Activated CD4-positive, alpha-beta T cell treated with anti-CD3 and anti-CD28 coated beads, Interleukin-2, amount 10 ng/mL, durations not matched to agents 24 days and 14 days (primary cell): ENCODE data around the gene SYTL2. TPM values are rescaled to one million over a fixed set of nuclear protein-coding genes. Genes with fewer than 3 reads are reported as not detected.
A peak's percentile ranks its signal among the peaks of the same experiment; 100 is the strongest.

ENCODE experiments used
- DNase-seq: peaks from one replicate; pipeline ENCODE4 v3.0.0; 2022
- H3K27ac Mint-ChIP-seq: one replicate; pipeline ENCODE4 v1.8.0; 2022; ENCODE audit warnings: mild to moderate bottlenecking, mixed read lengths
- H3K27me3 Mint-ChIP-seq: one replicate; pipeline ENCODE4 v1.8.0; 2022; ENCODE audit warnings: mixed read lengths
- H3K36me3 Mint-ChIP-seq: one replicate; pipeline ENCODE4 v1.8.0; 2022; ENCODE audit warnings: low read depth, mild to moderate bottlenecking, mixed read lengths
- H3K4me1 Mint-ChIP-seq: one replicate; pipeline ENCODE4 v1.8.0; 2021; ENCODE audit warnings: mixed read lengths
- H3K4me3 Mint-ChIP-seq: one replicate; pipeline ENCODE4 v1.8.0; 2022; ENCODE audit warnings: mild to moderate bottlenecking, moderate library complexity, mixed read lengths
- H3K9me3 Mint-ChIP-seq: one replicate; pipeline ENCODE4 v1.8.0; 2021; ENCODE audit warnings: mixed read lengths
- intact Hi-C: fragments of 100-400 bp; cut with micrococcal nuclease; formaldehyde crosslinking; loops from one replicate; pipeline ENCODE4 v1.15.1; 2023
- total RNA-seq: library from RNA; stranded (reverse); gene quantifications from 2 replicates; pipeline ENCODE4 v1.2.3, GENCODE V29; 2022

SYTL2 gene
- total RNA-seq, 1 donor from 2014 or later: 13.9 TPM

DNA sequence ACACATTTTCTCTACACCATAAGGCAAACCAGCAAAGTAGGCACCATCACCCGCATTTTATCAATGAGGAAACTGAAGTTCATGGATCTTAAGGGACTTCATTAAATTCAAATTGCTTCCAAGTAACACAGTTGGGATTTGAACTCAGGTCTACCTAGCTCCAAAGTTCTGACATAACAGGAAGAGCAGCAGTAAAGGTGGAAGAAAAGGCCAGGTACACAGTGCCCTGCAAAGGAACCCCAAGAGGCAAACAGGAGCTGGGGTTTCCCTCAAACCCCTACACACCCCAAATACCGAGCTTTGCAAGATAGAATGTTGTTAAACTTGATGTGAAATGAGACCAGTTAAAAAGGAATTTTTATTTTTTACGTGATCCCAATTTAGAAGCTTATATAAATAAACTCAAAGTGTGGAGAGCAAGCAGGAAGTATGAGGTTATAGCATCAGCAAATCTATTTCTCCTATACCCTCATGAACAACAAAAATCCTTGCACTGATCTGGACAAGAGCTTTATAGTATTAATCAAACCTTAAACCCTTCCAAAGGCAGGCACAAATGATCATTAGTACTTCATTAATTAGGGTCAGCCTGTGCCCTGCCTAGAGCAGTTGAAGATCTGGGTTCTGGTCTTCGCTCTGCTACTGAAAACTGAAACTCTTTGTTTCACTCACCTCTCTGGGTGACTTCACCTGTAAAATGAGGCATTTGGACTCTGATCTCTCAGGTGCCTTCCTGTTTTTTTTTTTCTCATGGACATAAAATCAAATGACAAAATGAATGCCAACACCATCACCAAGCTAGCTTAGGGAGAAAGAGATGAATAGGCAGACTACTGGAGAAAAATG is 36.5 kb downstream of the SYTL2 start:
- intact Hi-C loops: no loop called here
- no peak for DNase-seq
- Mint-ChIP-seq H3K27ac (peak overlapping the region; percentile 12), H3K9me3 (peaks cover 6% of the 10 kb centered on the region), H3K27me3 (no peaks in the 10 kb centered on the region), H3K4me3 (peak overlapping the region; percentile 42), H3K4me1 (peaks cover 28% of the 10 kb centered on the region), H3K36me3 (peaks cover 36% of the 10 kb centered on the region)

DNA sequence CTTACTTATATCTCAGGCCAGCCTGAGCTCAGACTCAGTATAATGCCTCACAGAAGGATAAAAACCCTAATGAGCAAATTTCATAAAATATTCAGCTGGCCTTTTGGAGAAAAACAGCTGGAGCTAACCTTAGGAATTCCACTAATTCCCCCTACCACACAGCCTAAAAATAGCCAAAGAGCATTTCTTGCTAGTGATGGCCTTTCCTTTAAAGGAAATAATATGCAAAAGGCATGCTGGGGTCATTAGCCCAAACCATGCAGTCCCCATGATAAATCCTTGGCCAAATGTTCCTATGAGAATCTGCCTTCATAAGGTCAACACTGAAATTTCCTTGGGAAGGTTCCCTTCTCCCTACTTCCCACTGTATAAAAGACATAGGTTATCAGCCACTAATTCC is 38.2 kb downstream of the SYTL2 start:
- Mint-ChIP-seq H3K4me3 (no peak overlapping the region), H3K27ac (no peak overlapping the region), H3K36me3 (peaks cover 45% of the 10 kb centered on the region), H3K27me3 (no peaks in the 10 kb centered on the region), H3K9me3 (peaks cover 11% of the 10 kb centered on the region), H3K4me1 (peaks cover 43% of the 10 kb centered on the region)
- DNase-seq: no peak
- intact Hi-C loops: no loop called here

- Mint-ChIP-seq H3K9me3 (peaks cover 11% of the 10 kb centered on the region), H3K4me3 (no peak overlapping the region), H3K36me3 (peaks cover 43% of the 10 kb centered on the region), H3K27ac (no peak overlapping the region), H3K4me1 (peaks cover 48% of the 10 kb centered on the region), H3K27me3 (no peaks in the 10 kb centered on the region)
- no peak for DNase-seq
- intact Hi-C loops: no loop called here
Measured at GRCh38 chr11:85771568-85771967, 39.4 kb downstream of the SYTL2 start.

DNA sequence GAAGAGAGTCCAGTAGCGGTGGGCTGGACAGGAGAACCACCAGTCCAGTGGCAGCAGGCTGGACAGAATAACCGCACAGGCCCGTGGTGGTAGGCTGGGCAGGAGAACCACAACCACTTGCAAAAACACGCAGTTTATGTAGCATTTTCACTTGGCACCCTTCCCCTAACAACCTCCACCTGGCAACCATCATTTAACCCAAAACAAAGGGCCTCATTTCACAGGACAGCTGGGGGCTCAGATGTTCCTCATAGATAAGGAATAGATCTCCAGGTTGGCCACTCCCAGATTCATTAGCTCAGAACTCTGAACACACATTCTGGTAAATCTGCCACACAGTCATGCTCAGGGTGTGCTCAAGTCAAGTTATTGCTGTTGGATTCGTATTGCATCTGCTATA is 41.2 kb downstream of the SYTL2 start:
- Mint-ChIP-seq H3K4me1 (peaks cover 47% of the 10 kb centered on the region), H3K4me3 (no peak overlapping the region), H3K27ac (no peak overlapping the region), H3K27me3 (no peaks in the 10 kb centered on the region), H3K36me3 (peaks cover 38% of the 10 kb centered on the region), H3K9me3 (peaks cover 11% of the 10 kb centered on the region)
- intact Hi-C loops: no loop called here
- DNase-seq: no peak

DNA sequence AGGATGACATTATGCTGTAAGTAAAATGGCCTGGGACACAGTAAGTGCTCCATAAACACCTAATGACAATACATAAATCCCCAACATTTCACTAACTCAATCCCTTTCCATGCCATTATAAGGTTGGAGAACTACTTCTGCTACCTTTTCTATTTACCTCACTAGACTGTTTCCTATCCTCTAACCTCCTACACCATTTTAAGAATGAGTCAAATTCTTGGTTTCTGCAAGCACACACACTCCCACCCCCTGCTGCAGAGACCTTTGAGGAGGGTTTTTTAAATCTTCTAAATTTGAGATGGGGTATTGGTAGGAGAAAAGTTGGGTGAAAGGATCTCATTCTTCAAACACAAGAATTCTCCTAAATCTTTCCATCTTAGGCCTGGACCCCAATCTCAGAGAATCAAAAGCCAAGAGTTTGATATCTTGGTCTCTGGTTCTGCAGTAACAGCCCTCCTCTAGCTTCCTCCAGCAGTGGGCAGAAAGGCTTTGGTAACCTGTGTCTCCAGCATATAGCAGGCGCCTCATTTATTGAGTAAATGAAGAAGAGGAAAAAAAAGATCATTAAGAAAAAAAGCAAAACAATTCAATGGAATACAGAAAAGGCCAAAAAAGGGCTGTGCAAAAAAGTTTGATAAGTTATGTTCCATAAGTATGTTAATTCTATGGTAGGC is 42.3 kb downstream of the SYTL2 start:
- Mint-ChIP-seq H3K9me3 (peaks cover 11% of the 10 kb centered on the region), H3K4me3 (peak overlapping the region; percentile 44), H3K36me3 (peaks cover 47% of the 10 kb centered on the region), H3K4me1 (peaks cover 48% of the 10 kb centered on the region), H3K27ac (peak overlapping the region; percentile 77), H3K27me3 (no peaks in the 10 kb centered on the region)
- DNase-seq: no peak
- intact Hi-C loops: loop anchor here (1.0 kb wide), 1 partner anchor 15 kb away; no protein-coding TSS in a partner anchor

GRCh38 chr11:85767246-85767945 is 43.5 kb downstream of the SYTL2 start:
- Mint-ChIP-seq H3K27me3 (no peaks in the 10 kb centered on the region), H3K27ac (peak overlapping the region; percentile 77), H3K36me3 (peaks cover 52% of the 10 kb centered on the region), H3K4me3 (no peak overlapping the region), H3K4me1 (peaks cover 50% of the 10 kb centered on the region), H3K9me3 (peaks cover 16% of the 10 kb centered on the region)
- DNase-seq: no peak
- intact Hi-C loops: loop anchor here (2.0 kb wide), 1 partner anchor 13 kb away; no protein-coding TSS in a partner anchor

- H3K36me3 Mint-ChIP-seq: peaks cover 54% of the 10 kb centered on the region
- intact Hi-C loops: loop anchor here (2.0 kb wide), 1 partner anchor 14 kb away; no protein-coding TSS in a partner anchor
- H3K4me3 Mint-ChIP-seq: no peak overlapping the region
- H3K9me3 Mint-ChIP-seq: peaks cover 16% of the 10 kb centered on the region
- DNase-seq: no peak
- H3K27ac Mint-ChIP-seq: no peak overlapping the region
- no peaks in the 10 kb centered on the region for H3K27me3 Mint-ChIP-seq
- H3K4me1 Mint-ChIP-seq: peaks cover 55% of the 10 kb centered on the region
Measured at GRCh38 chr11:85766721-85767161, 44.2 kb downstream of the SYTL2 start.

GRCh38 chr11:85764796-85765195 is 46.1 kb downstream of the SYTL2 start:
- intact Hi-C loops: no loop called here
- Mint-ChIP-seq H3K4me1 (peaks cover 58% of the 10 kb centered on the region), H3K27ac (no peak overlapping the region), H3K4me3 (no peak overlapping the region), H3K9me3 (peaks cover 11% of the 10 kb centered on the region), H3K27me3 (no peaks in the 10 kb centered on the region), H3K36me3 (peaks cover 59% of the 10 kb centered on the region)
- no peak for DNase-seq

GRCh38 chr11:85762226-85762625 is 48.7 kb downstream of the SYTL2 start:
- H3K4me3 Mint-ChIP-seq: no peak overlapping the region
- H3K9me3 Mint-ChIP-seq: peaks cover 5% of the 10 kb centered on the region
- no peaks in the 10 kb centered on the region for H3K27me3 Mint-ChIP-seq
- H3K4me1 Mint-ChIP-seq: peaks cover 60% of the 10 kb centered on the region
- no peak overlapping the region for H3K27ac Mint-ChIP-seq
- intact Hi-C loops: no loop called here
- peaks cover 54% of the 10 kb centered on the region for H3K36me3 Mint-ChIP-seq
- no peak for DNase-seq

GRCh38 chr11:85759915-85760314 is 51.0 kb downstream of the SYTL2 start:
- Mint-ChIP-seq H3K4me3 (no peak overlapping the region), H3K4me1 (peaks cover 69% of the 10 kb centered on the region), H3K36me3 (peaks cover 55% of the 10 kb centered on the region), H3K9me3 (peaks cover 5% of the 10 kb centered on the region), H3K27me3 (no peaks in the 10 kb centered on the region), H3K27ac (no peak overlapping the region)
- intact Hi-C loops: loop anchor here (10.0 kb wide), 3 partner anchors 305 to 1045 kb away; partner anchors contain the start of genes PICALM and PRSS23
- DNase-seq: no peak

DNA sequence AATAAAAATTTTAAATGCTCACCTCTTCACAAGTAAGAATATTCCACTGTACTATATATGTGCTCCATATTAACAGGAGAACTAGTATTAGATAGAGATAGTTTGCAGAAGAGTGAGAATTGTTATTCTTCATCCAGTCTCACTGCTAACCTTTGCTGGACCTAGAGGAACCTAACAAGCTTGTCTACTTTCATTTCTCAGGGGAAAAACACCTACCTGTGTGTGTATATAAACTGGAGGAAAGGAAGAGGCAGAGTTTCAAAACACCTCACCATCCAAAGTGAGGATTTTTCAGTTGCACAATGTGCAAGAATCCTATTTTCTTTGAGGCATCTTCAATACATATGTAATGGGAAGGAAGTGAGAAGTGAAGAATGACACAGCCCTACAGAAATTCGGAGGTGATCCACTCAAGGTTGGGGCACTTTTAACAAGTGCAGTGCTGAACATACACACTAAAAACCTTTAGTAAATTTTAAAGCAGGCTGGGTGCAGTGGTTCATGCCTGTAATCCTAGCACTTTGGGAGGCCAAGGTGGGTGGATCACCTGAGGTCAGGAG is 52.4 kb downstream of the SYTL2 start:
- no peak overlapping the region for H3K4me3 Mint-ChIP-seq

DNA sequence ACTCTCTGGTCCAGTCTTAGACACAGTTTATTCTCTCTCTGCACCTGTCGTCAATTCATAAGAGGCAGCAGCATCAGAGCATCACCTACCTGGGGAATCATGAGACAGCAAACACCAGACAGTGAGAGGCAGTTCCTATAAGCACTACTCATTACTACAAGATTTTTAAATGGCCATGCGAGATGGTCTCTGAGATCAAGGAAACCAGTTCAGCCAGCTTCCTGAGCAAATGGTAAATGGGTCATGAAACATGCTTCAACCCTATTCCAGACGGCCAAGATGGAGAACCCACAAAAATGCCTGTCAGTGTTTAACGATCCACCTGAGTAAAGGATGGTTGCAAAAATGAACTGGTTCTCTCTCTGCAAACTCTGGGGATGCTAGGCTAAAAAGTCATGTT is 52.9 kb downstream of the SYTL2 start:
- Mint-ChIP-seq H3K9me3 (peaks cover 5% of the 10 kb centered on the region), H3K4me1 (peaks cover 70% of the 10 kb centered on the region), H3K36me3 (peaks cover 49% of the 10 kb centered on the region), H3K27ac (no peak overlapping the region), H3K4me3 (no peak overlapping the region), H3K27me3 (no peaks in the 10 kb centered on the region)
- intact Hi-C loops: loop anchor here (10.0 kb wide), 3 partner anchors 307 to 1047 kb away; partner anchors contain the start of genes PICALM and PRSS23
- no peak for DNase-seq

More for the DNA sequence above, 52.4 kb downstream of the SYTL2 start:
- no peak for DNase-seq
- H3K4me1 Mint-ChIP-seq: peaks cover 67% of the 10 kb centered on the region
- peaks cover 5% of the 10 kb centered on the region for H3K9me3 Mint-ChIP-seq
- H3K27ac Mint-ChIP-seq: no peak overlapping the region
- intact Hi-C loops: loop anchor here (10.0 kb wide), 3 partner anchors 306 to 1046 kb away; partner anchors contain the start of genes PICALM and PRSS23
- no peaks in the 10 kb centered on the region for H3K27me3 Mint-ChIP-seq
- H3K36me3 Mint-ChIP-seq: peaks cover 49% of the 10 kb centered on the region
